NCI-H2171 (cell line): ENCODE measurements around the gene ETFA.

Source experiments
- DNase-seq: peaks from one replicate; lab custom pipeline; 2025; lab: John Stamatoyannopoulos, UW

Gene ETFA

DNA sequence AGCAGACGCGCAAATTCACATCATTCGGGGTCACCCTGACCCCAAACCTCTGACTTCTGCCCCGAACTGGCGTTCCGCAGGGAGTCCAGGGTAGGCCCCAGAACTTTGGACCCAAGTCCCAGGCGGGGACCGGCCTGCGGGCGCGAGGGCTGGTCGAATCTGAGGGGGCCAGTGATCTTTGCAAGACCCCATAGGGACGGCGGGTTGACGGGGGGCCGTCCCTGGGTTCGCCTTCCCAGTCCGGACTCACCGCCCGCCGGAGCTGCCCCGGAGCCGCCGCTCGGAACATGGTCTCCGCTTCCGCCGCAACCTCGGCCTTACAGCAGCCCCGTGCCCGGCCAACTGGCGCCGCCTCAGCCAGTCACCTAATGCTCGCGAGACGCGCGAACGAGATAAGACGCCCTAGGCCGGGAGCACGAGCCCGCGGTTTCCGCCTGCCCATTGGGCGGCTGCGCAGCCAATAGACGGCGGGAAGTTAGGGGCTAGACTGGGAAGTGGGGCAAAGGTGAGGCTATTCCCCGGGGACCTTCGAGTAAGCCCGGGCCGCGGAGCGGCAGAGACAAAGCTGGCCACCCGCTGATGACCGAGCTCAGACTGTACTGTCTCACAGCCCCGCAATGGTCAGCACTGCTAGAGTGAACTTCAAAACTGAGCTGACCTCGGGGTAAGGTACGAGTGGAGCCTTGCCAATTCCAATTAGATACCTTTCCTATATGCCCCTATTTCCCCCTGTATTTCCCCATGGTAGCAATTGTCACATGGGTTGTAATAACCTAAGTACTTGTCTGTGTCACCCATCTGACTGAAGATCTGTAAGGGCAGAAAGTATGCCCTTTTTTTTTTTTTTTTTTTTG, at the start of gene ETFA:
Gene ETFA (minus strand): TSS at position 370 of the 854 bp plus-strand sequence. CDS start 81 bp downstream, at position 289.
- peak; percentile 99 for DNase-seq

DNA sequence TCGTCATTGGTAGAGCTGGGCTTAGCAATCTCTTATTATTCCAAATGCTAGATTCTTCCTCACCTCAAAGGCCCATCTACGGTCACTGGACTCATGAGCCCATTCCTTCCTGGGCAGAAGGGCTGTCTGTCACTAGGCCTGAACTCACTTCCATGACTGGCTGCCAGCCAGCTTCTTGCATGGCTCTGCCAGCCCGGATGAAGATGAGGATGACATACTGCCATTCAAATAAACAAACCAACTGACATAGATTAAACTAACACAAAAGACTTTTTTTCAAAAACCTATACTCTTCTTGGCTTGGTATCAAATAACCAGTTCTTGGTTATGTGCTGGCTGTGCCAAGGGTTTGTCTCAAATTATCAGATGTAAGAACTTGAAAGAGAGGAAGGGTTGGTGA, 49.1 kb upstream of the ETFA start:
- no peak for DNase-seq

DNA sequence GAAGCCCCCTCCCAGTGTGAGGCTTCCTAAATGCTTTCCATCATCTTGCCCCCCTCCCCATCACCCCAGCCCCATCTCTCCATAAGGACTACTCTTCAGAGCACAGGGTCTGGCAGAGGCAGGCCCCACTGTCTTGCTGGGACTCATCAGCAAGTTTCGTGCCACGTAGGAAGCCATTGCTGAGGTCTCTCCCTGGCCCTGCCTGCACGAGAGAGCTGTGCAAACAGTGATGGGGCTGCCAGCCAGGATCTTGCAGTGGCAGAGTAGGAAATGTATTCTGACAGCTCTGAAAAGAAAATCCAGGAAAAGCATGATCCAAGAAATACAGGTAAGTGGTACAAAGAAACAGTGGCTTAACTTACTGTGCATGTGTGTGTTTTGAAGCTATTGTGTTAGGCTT, 47.9 kb upstream of the ETFA start:
- DNase-seq: no peak

DNA sequence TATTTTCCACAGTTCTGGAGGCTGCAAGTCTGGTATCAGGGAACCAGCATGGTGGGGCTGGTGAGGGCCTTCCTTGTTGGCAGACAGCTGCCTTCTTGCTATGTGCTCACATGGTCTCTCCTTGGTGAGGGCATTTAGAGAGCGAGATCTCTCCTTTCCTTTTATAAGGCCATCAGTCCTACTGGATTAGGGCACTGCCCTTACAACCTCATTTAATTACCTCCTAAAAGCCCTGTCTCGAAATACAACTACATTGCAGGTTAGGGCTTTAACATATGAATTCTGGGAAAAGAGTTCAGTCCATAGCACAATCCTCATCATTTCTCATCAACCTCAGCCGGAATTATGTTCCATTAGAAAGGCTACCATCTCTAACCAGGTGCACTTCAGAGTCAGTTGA, 47.2 kb upstream of the ETFA start:
- no peak for DNase-seq

DNA sequence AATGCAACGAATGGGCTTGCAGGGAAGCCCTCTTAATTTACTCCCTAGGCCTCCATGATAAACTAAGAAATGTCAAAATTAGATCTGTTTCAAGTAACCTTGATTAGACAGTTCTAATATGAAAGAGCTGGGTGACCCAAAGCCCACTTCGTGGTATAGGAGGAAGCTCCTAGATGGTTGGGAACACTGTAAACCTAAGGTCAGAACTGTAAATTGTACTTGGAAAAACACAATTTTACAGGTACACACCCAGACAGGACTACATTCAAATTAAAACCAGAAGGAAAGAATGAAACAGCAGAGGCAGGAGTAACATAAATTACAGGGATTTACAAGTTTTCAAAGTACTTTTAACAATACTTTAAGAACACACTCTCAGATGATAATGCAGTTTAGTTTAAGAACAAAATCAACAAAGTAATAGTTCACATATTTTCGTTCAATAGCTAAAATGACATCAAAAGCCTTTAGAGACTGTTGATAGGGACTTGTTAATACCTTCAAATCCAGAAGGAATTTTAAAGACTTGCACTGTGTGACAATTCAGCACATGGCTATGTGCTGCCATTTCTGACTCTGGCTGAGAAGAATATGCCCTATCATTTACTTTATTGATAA, 43.7 kb upstream of the ETFA start:
- DNase-seq: no peak

DNA sequence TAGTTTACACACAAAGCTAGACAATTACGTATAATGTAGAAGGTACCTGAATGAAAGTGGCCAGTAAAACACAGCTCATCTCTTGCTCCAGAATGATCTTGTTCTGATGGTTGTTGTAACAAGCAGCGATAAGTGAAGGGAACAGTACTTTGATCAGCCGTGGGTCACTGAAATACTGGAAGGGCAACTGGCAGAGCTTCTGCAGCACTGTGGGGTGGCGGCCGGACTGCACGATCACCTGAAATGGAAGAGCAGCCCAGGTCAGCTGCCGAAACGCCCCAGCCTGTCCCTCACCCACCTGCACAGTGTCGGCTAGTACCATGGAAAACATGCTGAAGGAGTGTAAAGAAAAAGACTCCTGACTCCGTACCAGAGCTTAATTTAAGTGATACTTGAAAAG, 42.6 kb upstream of the ETFA start:
- DNase-seq: no peak

DNA sequence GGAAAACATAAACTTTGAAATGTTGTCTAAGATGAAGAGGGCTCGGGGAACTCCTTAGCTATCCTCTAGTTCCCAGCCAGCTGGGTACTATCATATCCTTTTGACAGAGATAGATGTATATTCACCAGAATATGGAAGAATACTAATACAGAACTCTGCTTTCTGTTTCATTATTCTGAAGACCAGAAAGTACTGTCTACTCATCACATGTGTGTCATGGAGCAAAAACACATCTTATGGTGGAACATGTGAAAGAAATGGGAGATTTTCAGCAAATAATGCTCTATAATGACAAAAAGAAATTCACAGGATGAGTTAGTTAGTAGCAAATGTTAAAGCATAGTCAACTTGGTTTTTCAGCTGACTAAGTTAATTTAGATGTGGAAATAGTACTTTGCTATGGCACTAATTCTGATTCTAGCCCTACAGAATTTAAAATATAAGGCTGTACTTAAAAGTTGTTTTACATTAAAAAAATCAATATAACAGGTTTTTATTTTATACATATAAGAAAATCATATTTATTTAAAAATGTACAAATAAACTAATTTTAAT, 41.8 kb upstream of the ETFA start:
- no peak for DNase-seq

DNA sequence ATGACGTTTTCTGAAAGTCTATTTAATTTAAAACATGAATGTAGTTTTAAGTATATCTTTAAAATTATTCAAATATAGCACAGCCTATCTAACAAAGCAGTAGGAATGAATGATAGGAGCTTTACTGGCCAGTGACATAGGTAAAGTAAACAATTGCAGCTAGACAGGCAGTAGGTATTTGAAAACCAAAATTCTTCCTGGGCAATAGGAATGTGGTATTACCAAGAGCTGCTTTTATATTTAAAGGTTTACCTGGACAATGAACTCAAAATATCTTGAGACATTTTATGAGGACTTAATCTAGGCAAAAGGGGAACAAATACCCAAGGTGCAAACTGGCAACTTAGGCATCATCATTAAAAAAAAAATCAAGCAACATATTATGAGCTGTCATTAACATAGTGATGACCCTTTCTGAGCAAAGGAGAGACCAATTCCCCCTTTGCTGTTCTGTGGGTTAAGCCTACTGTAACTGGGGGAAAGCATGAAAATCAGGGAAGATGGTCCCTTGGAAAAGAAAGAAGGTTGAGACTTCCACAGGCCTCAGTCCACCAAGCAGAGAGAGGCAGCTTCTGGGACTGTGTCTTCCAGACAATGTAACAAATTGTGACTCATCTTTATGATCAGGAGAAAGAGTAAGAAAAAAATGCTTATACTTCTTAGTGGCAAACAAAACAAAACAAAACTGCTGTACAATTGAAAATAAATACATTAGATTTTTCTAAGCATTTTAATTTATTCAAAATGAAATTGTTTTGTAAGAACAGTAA, 38.2 kb upstream of the ETFA start:
- DNase-seq: no peak

DNA sequence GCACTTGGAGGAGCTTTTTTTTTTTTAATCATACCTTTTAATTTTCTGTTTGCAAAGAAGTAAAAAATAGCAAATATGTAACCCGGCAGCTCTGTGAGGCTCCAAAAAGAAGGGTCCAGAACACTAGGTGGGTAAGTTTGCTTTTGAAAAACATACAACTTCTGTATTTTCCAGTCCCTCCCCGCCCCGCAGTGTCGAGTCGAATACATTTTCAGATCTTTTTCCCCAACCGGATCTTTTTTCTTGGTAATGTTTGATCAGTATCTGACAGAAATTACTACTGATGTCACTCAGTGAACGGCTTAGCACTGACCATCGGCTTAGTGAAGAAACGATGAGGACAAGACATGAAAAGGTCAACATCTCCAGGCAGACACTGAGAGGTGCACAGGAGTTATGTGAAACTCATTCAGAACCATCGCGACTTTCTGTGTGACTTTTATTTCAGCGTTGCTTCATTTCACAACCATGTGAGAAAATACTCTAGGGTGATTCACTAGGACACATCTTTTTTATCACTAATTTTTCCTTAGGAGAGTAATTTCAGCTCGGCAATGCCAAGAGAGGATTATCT, 36.3 kb upstream of the ETFA start:
- no peak for DNase-seq

DNA sequence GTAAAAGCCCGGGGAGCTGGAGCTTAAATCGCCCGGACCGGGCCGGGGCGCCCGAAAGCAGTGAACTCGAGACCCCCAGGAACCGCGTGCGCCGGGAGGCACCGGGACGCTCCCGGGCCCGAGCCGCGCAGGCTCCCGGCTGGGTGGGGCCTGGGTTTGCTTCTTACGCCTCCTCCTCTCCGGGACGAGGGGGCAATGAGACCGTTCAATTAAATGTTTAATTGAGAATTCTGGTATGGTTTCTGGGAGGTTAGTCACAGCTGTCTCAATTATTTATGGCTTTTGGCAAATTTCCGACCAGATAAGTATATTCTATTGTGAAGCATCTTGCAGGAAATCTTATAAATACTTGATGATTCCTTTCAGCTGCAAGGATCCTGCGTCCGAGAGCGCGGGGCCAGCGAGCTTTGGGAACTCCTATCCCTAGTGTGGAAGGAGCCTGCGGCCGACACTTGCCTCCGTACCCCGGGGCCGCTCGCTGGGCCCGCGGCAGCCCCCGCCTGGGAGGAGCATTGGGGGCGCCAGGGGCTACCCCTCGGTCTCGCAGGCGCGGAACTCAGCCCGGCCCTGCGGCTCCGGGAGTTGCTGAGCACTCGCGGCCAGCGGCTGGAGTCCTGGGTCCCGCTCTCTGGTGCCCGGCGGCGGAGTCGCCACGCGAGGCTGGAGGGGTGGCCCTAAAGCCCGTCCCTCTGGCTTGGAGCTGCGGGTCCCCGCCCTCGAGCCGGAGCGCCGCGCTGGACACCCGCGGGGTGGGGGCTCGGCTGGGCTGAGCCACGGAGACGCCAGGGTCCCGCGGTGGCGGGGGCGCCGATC, 35.6 kb upstream of the ETFA start:
- DNase-seq: no peak

DNA sequence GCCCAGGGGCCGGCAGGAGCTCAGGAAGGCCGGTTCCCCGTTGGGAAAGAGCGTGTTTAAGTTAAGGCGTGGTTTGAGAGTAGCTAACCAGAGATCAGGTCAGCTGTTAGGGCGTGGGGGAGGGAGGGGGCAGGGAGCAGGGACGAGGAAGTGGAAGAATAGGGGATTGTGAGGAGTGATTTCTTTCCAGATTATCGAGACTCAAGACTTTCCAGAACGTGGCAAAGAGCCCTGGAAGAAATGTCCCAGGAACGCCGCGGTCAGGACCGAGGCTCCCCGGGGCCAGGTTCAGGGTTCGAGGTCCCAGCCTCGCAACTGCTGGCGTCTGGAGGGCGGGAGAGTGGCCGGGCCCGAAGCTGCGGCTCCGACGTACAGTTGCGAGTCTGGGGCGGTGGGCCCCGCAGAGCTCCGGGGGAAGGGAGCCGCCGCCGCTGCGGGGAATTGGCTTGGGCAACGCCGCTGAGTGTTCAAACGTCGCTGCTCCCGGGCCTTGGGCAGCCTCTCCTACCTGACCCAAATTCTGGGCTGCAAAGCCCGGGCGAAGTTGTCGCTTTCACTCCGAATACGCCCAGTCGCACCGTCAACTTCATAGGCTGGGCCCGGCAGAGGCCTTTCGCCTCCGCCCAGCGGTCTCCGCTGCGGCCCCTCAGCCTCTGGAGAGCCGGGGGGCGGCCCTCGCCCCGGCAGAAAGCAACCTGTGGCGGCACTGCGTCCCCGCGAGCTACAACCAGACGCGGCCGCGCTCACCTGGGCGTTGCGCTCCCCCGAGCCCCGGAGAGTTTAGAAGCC, 34.8 kb upstream of the ETFA start:
- DNase-seq: no peak

DNA sequence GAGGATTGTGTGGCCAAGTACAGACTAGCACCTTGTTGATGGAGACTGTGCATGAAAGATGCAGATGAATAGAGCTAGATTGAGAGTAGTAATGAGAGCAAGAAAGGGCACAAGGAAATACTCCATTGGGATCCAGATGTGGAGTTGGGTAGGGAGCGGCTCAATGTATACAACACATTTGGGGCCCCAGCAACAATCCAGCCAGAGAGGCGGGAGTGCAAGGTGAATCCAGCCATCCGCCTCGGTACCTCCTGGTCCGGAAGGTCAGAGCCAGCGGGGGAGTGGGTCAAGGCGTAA, 34.3 kb upstream of the ETFA start:
- DNase-seq: no peak

DNA sequence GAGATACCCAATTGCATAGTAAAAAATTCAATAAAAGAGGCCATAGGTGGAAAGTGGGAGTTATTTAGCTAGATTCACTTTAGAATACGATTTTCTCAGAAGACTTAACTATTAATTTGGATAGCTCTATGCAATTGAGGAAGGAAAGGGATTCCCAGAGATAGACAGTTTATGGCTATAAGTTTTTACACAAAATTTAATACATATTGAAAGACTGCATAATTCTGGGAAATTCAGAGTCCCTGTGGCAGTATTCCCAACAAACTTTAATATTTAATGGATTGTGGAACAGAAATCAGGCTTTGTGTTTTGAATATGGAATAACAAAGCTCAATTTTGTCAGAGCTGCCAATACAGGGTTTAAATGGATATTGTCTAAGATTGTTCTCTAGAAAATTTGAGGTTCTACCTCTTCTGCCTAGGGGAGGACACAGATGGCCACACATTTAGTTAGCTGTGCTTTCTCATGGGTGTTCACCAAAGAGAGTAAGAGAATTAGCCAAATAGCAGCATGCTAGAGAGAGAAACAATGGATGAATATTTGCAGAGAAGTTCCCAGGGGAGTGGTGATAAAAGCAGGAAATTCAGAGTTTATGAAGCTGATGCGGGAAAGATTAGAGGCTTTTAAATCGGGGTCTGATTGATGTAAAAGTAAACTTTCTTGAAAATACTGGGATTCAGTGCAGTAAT, 33.8 kb upstream of the ETFA start:
- no peak for DNase-seq

DNA sequence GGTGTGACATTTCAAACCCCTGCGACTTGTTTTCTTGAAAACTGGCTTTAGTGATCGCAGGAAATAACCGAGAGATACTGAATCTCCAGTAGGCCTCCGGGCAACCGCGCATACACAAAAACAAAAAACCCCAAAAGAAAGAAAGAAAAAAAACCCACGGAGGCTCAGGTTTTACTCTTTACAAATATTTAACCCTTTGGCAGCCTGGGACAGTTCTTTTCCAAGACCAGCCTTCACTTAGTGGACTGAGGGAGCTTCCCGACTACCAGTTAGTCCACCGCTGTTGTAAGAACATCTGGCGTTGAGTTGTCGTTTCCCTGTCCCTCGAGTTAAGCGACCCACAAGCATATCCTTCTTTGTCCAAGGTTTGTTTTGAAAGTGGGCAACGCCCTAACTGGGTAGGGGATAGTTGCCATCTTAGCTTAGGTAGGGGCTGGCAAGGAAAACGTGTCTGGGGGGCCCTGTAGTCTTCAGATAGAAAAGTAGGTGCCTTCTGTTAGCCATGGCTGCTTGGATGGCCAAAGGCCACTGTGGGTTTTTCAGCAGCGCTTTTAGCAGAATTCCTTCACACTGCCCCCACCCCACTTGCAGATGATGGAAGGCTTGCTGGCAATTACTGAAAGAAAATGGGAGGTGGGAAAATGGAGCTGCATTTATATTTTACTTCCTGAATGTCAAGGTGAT, 32.2 kb upstream of the ETFA start:
- no peak for DNase-seq

DNA sequence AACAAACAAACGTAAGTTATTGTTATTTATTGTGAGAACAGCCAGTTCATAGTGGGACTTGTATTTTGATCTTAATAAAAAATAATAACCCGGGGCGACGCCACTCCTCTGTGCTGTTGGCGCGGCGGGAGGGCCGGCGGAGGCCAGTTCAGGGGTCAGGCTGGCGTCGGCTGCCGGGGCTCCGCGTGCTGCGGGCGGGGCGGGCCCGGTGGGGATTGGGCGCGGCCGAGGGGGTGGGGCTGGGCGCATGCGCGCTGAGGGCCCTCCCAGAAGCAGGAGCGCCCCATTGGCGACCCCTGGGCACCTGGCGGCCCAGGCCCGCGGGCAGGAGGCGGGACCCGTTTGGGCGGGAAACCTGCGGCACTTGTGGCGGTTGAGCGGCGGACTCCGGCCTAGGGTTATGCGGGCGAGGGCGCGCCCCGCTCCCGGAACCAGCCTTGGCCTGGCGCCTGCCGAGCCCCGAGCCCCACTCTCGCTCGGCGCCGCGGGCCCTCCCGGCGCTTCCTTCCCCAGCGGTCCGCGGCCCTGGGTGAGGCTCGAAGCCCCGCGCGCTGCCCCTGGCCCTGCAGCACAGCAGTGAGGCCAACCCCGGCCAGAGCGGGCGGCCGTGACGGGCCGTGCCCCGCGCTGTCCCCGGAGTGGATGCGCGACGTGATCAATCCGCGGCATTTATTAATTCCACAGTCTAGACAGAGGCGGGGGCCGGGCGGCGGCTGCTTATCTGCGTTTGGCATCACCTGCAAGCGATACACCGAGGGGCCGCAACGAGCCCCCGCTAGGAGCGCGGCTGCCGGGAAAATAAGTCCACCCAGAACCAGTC, 31.3 kb upstream of the ETFA start:
- no peak for DNase-seq

DNA sequence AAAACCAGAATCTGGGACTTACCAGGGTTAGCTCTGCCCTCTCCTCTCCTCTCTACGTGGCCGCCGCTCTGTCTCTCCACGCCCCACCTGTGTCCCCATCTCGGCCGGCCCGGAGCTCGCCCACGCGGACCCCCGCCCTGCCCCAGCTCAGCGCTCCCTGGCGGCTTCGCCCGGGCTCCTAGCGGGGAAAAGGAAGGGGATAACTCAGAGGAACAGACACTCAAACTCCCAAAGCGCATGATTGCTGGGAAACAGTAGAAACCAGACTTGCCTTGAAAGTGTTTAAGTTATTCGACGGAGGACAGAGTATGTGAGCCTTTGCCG, 30.8 kb upstream of the ETFA start:
- no peak for DNase-seq

DNA sequence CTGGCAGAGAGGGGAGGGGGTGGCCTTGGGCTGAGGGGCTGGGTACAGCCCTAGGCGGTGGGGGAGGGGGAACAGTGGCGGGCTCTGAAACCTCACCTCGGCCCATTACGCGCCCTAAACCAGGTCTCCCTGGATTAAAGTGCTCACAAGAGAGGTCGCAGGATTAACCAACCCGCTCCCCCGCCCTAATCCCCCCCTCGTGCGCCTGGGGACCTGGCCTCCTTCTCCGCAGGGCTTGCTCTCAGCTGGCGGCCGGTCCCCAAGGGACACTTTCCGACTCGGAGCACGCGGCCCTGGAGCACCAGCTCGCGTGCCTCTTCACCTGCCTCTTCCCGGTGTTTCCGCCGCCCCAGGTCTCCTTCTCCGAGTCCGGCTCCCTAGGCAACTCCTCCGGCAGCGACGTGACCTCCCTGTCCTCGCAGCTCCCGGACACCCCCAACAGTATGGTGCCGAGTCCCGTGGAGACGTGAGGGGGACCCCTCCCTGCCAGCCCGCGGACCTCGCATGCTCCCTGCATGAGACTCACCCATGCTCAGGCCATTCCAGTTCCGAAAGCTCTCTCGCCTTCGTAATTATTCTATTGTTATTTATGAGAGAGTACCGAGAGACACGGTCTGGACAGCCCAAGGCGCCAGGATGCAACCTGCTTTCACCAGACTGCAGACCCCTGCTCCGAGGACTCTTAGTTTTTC, 30.2 kb upstream of the ETFA start:
- DNase-seq: peak; percentile 64

DNA sequence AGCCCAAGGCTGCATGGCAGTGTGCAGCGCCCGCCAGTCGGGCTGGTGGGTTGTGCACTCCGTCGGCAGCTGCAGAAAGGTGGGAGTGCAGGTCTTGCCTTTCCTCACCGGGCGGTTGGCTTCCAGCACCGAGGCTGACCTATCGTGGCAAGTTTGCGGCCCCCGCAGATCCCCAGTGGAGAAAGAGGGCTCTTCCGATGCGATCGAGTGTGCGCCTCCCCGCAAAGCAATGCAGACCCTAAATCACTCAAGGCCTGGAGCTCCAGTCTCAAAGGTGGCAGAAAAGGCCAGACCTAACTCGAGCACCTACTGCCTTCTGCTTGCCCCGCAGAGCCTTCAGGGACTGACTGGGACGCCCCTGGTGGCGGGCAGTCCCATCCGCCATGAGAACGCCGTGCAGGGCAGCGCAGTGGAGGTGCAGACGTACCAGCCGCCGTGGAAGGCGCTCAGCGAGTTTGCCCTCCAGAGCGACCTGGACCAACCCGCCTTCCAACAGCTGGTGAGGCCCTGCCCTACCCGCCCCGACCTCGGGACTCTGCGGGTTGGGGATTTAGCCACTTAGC, 29.6 kb upstream of the ETFA start:
- DNase-seq: peak; percentile 64
